ENCODE measurements around the gene MRPL34.
"Not testable (repeated sequence)": the region's sequence is repeated elsewhere in the genome, so short reads cannot be mapped to it uniquely, and the experiment has no call there.

Gene MRPL34

GRCh38 chr19:17285415-17286135 is 20.1 kb upstream of the MRPL34 start:
- DNase-seq (ENCODE audit: low spot score) = no peak

GRCh38 chr19:17286263-17286662 is 19.4 kb upstream of the MRPL34 start:
- DNase-seq (ENCODE audit: low spot score) = no peak

- no peak for DNase-seq (ENCODE audit: low spot score)
Measured at GRCh38 chr19:17286752-17287151, 18.9 kb upstream of the MRPL34 start.

- DNase-seq (ENCODE audit: low spot score) = peak; percentile 54
Measured at GRCh38 chr19:17289489-17289888, 16.2 kb upstream of the MRPL34 start.

GRCh38 chr19:17292301-17293074 is 13.2 kb upstream of the MRPL34 start:
- DNase-seq (ENCODE audit: low spot score) = peak; percentile 82

- DNase-seq (ENCODE audit: low spot score) = no peak
Measured at GRCh38 chr19:17293605-17294004, 12.1 kb upstream of the MRPL34 start.

- peak; percentile 71 for DNase-seq (ENCODE audit: low spot score)
Measured at GRCh38 chr19:17294051-17294891, 11.4 kb upstream of the MRPL34 start.

- not testable (repeated sequence) for DNase-seq (ENCODE audit: low spot score)
Measured at GRCh38 chr19:17295551-17295950, 10.1 kb upstream of the MRPL34 start.

- DNase-seq (ENCODE audit: low spot score) = no peak
Measured at GRCh38 chr19:17296273-17296672, 9.4 kb upstream of the MRPL34 start.

GRCh38 chr19:17296976-17297375 is 8.7 kb upstream of the MRPL34 start:
- no peak for DNase-seq (ENCODE audit: low spot score)

- no peak for DNase-seq (ENCODE audit: low spot score)
Measured at GRCh38 chr19:17300992-17301619, 4.6 kb upstream of the MRPL34 start.

GRCh38 chr19:17302391-17303166 is 3.1 kb upstream of the MRPL34 start:
- no peak for DNase-seq (ENCODE audit: low spot score)

- DNase-seq (ENCODE audit: low spot score) = peak; percentile 92
Measured at GRCh38 chr19:17303167-17303939, 2.3 kb upstream of the MRPL34 start, which contains the start of gene ABHD8. TSS of gene ABHD8 (minus strand) at chr19:17303425. CDS start at chr19:17301616, 1,809 bp downstream.

GRCh38 chr19:17303940-17304267 is 1.8 kb upstream of the MRPL34 start:
- DNase-seq (ENCODE audit: low spot score) = no peak

GRCh38 chr19:17304386-17305215 is 1.1 kb upstream of the MRPL34 start:
- no peak for DNase-seq (ENCODE audit: low spot score)

GRCh38 chr19:17305216-17305516 is 506 bp upstream of the MRPL34 start:
- no peak for DNase-seq (ENCODE audit: low spot score)

GRCh38 chr19:17306285-17306714 is 628 bp downstream of the MRPL34 start:
- no peak for DNase-seq (ENCODE audit: low spot score)

GRCh38 chr19:17307876-17308377 is 2.3 kb downstream of the MRPL34 start:
- no peak for DNase-seq (ENCODE audit: low spot score)

GRCh38 chr19:17309198-17309964 is 3.7 kb downstream of the MRPL34 start, which contains the start of gene DDA1:
TSS of gene DDA1 (plus strand) at chr19:17309563. CDS start at chr19:17309655, 92 bp downstream.
- DNase-seq (ENCODE audit: low spot score) = peak; percentile 100

Data from hematopoietic multipotent progenitor cell treated with erythropoietin and hydrocortisone succinate and interleukin-3 and kit ligand, for 17 days (in vitro differentiated cells).